ENCODE measurements around the gene HDDC2.

HDDC2 gene

DNA sequence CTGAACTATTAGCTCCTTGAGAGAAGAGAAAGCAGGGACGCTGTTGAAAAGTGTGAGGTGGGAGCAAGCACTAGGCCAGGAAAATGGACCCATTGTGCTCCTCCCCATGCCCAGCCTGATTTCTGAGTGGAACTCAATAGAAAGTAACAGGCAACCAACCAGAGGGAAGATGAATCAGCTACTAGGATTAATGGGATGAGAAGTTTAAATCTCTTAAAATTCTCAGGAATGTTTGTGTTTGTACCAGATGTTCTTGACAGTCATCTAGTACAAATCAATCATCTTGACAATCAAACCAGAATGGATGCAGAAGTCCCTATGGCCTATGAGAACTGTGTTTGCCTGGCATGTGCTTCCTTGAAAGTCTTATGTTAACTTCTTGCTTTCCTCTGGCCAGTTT, 48.9 kb downstream of the HDDC2 start:
- DNase-seq (ENCODE audit: insufficient read length, low spot score) (no peak), FAIRE-seq (no peak)
- TF ChIP-seq POLR2A (IDR thresholded peaks at IDR 0.05; ENCODE audit: low read depth, low read length) = no peak

DNA sequence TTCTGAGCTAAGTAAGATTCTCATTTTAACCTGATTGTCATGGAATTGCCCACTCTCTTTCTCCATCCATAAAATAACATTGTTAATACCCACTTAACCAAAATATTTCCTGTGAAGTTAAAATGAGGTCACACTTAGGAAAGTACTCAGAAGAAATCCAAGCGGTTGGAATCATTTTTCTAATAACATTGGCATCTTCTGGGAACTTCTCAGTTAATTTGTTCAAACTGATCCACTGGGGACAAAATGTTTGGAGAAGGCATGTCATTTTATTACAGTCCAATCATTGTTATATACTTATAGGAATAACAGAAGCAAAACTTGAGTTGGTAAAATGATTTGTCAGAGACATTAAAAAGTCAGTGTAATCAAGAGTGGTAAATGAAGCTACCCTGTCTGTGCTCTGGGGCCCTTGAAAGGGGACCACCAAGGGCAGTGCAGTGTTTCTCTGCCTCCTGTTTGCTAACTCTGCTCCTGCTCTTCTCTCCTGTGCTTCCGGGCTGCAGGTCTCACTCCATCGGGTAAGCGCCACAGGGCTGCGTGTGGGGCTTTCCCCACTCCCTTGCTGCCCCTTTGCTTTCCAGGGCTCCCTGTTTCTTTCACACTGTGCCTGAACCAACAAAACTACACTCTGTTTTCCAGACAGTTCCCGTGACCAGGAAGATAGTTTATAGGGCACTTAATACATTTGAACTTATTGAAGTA, 50.1 kb downstream of the HDDC2 start:
- no peak for TF ChIP-seq POLR2A (IDR thresholded peaks at IDR 0.05; ENCODE audit: low read depth, low read length)
- DNase-seq (ENCODE audit: insufficient read length, low spot score) (no peak), FAIRE-seq (no peak)

DNA sequence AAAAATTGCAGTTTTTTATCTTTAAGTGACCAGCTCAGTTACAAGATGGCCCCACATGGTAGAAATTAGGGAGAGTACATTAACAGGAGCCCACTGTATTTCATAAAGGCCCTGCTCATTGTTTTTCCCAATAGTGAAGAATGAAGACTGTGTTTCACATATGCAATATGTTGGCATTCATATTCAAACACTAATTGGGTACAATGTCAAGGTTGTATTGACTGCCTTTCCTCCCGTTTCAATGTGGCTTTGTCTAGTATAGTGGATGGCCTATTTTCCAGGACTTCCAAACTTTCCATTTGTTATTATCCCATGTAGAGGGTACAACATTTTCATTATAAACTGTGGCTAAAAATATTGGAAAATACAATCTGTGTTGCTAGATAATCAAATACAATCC, 51.3 kb downstream of the HDDC2 start:
- FAIRE-seq = no peak
- DNase-seq (ENCODE audit: insufficient read length, low spot score) = no peak
- TF ChIP-seq POLR2A (IDR thresholded peaks at IDR 0.05; ENCODE audit: low read depth, low read length) = no peak

DNA sequence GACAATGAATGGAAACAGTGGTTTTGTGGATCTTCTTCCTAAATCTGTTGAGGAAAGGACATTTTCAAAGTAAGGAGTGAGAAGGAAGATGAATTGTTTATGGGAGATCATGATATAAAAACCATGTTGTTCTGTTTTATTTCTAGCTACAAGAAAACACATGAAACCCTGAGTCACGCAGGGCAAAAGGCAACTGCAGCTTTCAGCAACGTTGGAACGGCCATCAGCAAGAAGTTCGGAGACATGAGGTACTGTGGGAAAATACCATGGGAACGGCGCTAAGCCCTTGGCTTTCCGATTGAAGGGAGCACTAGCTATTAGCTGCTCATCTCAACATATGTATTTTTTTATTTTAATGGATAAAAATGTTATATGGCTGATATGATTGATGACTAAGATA, 53.6 kb downstream of the HDDC2 start:
- TF ChIP-seq POLR2A (IDR thresholded peaks at IDR 0.05; ENCODE audit: low read depth, low read length) = no peak
- no peak for DNase-seq (ENCODE audit: insufficient read length, low spot score)
- no peak for FAIRE-seq

DNA sequence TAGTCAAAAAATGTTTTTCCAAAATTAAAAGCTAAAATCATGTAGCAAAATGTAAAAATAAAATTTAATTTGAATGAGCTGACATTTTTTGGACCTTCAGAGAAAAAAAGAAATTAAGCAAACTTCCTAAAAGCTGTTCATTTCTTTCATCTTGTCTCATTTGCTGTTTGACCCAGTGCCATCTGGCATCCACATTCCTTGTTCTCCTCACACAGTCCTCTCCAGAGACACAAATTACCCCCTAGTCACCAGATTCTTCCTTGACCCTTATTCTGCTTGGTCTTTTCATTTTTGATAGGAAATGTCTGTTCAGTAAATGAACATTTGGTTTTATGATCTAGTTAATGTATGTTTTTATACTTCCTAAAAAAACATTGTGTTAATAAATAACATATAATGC, 55.2 kb downstream of the HDDC2 start:
- DNase-seq (ENCODE audit: insufficient read length, low spot score) (no peak), FAIRE-seq (no peak)
- TF ChIP-seq POLR2A (IDR thresholded peaks at IDR 0.05; ENCODE audit: low read depth, low read length) = no peak

DNA sequence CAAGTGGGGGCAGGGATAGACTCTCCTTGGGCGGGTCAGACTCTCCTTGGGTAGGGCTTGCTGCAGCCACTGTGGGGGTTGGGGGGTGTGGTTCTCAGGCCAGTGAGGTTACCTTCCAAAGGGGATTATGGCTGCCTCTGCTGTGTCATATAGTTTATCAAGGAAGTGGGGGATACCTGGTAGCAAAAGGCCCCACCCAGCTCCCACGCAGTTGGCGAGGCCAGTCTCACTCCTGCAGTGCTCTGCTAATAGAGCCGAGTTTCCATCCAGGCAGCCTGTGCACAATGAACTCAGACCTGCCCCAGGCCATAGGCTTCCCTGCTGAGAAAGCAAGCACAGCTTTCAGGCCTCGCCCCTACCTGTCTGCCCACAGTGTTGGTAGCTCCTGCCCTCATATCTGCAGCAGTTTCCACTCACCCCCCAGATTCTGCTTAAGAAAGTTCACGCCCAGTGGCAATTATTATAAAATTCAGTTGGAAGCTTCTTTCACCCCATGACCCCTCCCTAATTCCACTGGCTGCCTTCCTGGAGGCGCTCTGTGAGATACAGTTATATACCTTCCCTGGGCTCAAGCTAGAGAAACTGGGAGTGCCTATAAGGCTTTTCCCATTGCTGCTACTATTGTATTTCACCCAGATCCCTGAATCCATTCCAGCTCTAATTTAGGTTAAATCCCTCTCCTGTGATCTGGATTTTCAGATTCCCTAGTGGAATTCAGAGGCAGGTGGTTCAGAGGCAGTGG, 56.1 kb downstream of the HDDC2 start:
- no peak for TF ChIP-seq POLR2A (IDR thresholded peaks at IDR 0.05; ENCODE audit: low read depth, low read length)
- DNase-seq (ENCODE audit: insufficient read length, low spot score) (no peak), FAIRE-seq (no peak)

DNA sequence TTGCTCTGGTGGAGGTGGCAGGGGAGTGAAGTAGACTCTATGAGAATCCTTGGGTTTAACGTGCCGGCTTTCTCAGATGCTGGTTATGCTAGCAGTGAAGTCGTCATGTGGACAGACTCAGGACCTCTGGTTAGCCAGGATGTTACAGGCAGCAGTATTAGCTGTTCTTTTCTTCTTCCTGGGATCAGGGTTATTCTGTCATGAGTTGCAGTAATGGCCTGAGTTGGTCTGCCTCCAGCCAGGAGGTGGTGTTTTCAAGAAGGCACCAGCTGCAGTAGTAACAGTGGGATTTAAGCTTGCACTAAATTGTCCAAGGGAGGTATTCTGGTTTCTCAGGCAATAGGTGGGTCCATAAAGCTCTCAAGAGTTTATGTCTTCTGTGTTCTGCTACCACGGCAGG, 56.7 kb downstream of the HDDC2 start:
- FAIRE-seq (no peak), DNase-seq (ENCODE audit: insufficient read length, low spot score) (no peak)
- TF ChIP-seq POLR2A (IDR thresholded peaks at IDR 0.05; ENCODE audit: low read depth, low read length) = no peak

DNA sequence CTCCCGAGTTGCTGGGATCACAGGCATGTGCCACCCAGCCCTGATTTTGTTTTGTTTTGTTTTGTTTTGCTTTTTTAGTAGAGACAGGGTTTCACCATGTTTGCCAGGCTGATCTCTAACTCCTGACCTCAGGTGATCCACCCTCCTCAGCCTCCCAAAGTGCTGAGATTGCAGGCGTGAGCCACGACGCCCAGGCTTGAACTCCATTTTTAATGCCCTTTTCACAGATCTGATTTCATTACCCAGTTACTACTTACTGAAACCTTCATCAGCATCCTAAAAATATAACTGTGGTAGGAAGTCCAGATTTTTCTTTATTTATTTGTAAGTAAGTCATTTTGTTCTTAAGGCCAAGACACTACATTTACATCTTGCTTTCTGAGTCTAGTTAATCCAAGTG, 64.0 kb downstream of the HDDC2 start:
- FAIRE-seq (no peak), DNase-seq (ENCODE audit: insufficient read length, low spot score) (no peak)
- TF ChIP-seq POLR2A (IDR thresholded peaks at IDR 0.05; ENCODE audit: low read depth, low read length) = no peak

DNA sequence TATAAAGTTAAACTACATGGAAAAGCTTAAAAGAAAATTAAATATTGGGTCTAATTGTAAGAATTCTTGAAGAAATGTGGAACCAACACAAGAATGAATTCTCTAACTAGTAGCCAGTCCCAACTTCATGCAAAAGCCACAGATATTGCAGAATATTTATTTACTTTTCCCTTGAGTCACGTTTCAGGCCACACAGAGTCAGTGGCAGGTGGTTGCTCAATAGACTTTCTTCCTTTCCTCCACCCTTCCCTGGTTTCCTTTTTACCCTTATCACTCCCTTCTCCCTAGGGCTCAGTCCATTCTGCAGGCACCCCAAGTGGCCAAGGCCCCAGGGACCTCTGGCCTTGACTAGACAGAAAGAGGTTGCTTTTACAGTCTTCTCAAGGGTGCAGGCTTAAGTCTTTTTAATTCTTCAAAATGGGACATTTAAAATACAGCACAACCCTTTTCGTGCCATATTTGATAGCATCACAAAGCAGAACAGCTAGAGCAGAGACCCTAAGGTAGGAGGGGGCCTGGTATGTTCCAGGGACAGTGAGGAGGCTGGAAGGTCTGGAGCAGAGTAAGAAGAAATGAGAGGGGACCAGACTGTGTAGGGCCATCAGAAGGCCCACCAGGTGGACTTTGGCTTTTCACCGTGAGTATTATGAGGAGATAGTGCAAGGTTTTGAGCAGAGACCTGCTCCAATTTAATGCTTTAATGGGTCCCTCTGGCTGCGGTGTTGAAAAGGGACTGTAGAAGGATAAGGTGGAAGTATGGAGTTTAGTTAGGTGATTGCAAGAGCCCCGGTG, 65.0 kb downstream of the HDDC2 start:
- TF ChIP-seq POLR2A (IDR thresholded peaks at IDR 0.05; ENCODE audit: low read depth, low read length) = no peak
- FAIRE-seq (no peak), DNase-seq (ENCODE audit: insufficient read length, low spot score) (no peak)

DNA sequence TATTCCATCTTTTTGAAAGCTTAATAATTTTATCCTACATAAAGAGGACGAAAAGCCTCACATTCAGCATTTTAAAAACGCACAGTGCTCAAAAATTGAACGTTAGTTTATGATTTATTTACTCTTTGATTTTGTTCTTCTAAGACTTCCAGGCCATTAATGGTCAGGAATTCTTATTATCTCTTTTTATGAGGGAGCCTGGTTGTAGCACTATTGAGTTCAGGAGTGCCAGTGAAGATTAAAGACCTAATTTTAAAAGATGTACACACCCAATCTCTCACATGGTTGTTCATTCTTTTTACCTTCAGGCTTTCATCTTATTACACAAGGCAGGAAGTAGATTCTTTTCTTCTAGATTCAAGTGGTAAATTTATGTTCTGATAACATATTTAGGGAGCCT, 68.6 kb downstream of the HDDC2 start:
- DNase-seq (ENCODE audit: insufficient read length, low spot score) (no peak), FAIRE-seq (no peak)
- TF ChIP-seq POLR2A (IDR thresholded peaks at IDR 0.05; ENCODE audit: low read depth, low read length) = no peak

DNA sequence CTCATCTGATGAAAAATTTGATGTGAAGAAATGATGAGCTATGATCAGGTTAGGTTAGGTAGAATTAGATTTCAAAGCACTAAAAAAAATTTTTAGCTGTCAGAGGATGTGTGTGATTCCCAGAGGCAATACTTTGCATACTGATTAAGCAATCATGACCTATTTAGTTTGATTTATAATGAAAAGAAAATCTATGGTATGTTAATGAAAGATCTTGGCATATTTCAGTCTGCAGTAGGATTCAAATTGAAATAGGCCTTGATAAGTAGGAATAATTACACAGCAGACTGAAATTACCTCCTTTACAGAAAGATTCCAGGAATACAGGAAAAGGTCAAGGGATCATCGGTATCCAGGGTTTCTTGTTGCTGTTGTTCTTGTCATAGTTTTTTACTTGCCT, 69.3 kb downstream of the HDDC2 start:
- DNase-seq (ENCODE audit: insufficient read length, low spot score) = no peak
- FAIRE-seq = no peak
- TF ChIP-seq POLR2A (IDR thresholded peaks at IDR 0.05; ENCODE audit: low read depth, low read length) = no peak

DNA sequence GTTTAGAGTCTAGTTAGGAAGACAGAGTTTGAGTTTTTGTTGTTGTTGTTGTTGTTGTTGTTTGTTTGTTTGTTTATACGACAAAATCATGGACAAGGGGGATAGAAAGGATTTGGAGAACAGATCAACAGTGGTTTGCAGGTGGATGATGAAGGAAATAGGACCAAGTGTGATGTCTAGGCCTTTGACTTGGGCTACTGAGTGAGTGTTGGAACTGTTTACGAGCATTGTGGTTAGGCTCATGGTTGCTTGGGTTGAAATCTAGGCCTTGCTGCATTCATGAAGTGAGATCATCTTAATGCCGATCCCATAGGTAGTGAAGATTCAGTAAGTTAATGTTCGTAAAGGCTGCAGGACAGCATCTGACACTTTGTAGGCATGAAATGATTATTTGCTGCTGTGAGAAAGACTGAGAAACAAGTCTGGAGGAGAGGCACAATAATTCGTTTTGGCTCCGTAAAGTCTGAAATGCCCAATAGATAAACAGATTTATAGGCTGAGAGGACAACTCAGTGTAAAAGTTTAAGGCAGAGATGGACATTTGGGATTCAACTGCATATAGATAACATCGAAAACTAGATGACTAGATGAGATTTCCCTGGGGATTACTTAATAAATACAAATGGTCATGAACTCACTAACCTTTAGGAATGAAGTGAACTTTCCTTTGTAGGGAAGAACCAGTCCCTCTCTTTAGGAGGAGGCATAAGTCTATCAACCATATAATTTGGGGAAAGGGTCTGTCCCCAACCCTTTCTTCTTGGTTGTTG, 70.0 kb downstream of the HDDC2 start:
- no peak for DNase-seq (ENCODE audit: insufficient read length, low spot score)
- no peak for TF ChIP-seq POLR2A (IDR thresholded peaks at IDR 0.05; ENCODE audit: low read depth, low read length)
- FAIRE-seq = no peak

DNA sequence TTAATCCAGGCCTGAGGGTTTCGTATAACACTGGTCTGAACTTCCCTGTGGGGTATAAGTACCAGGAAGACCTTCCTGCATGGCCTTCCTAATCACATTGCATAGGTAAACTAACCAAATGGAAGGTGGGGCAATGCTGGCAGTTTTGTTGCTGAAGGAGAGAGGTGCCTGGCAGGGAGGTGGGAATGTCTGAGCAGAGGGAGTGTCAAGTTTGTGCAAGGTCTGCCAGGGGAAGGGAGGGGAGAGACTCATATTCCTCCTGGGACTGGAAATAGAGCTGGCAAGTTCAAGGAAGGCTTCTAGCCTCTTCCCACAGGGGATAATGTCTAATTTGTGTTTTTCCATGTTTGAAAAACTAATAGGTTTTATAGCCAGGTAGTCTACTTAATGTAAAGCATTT, 70.6 kb downstream of the HDDC2 start:
- DNase-seq (ENCODE audit: insufficient read length, low spot score) (no peak), FAIRE-seq (no peak)
- no peak for TF ChIP-seq POLR2A (IDR thresholded peaks at IDR 0.05; ENCODE audit: low read depth, low read length)

DNA sequence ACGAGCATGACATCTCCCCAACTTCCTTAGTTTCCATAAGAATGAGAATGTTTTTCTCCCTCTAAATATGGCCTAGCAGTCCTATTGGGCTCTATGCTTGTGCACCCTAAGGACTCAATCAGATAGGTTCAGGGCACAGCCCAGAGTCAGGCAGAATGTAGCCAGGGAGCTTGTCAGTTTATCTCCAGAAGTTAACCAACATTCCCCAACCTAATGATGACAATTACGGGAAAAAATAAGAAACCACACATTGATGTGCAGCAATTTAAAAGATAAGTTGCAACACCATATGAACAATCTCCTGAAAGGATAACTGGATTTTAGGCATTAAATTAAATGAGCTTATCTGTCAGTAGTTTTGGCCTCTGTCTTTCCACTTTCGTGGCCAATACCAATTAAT, 71.1 kb downstream of the HDDC2 start:
- FAIRE-seq (no peak), DNase-seq (ENCODE audit: insufficient read length, low spot score) (no peak)
- TF ChIP-seq POLR2A (IDR thresholded peaks at IDR 0.05; ENCODE audit: low read depth, low read length) = no peak
